DMS79 treated with DMSO at 0.1 percent for 48 hours (cell line): ENCODE results near the gene TACC3.

Experiments
- DNase-seq: peaks from one replicate; lab custom pipeline; 2025; lab: John Stamatoyannopoulos, UW

The TACC3 gene

GRCh38 chr4:1760521-1761071 is 39.3 kb downstream of the TACC3 start:
- no peak for DNase-seq

- no peak for DNase-seq
Measured at GRCh38 chr4:1761130-1761689, 39.9 kb downstream of the TACC3 start.

- no peak for DNase-seq
Measured at GRCh38 chr4:1762264-1763010, 41.1 kb downstream of the TACC3 start.

GRCh38 chr4:1763070-1763549 is 41.8 kb downstream of the TACC3 start:
- DNase-seq: no peak

GRCh38 chr4:1763550-1764080 is 42.3 kb downstream of the TACC3 start:
- DNase-seq: no peak

- DNase-seq: no peak
Measured at GRCh38 chr4:1764670-1765069, 43.3 kb downstream of the TACC3 start.

GRCh38 chr4:1765409-1766072 is 44.2 kb downstream of the TACC3 start:
- DNase-seq: no peak

GRCh38 chr4:1766106-1767060 is 45.1 kb downstream of the TACC3 start:
- DNase-seq: no peak

GRCh38 chr4:1767061-1767769 is 45.9 kb downstream of the TACC3 start:
- no peak for DNase-seq

GRCh38 chr4:1767770-1768366 is 46.5 kb downstream of the TACC3 start:
- DNase-seq: no peak

GRCh38 chr4:1768367-1769034 is 47.2 kb downstream of the TACC3 start:
- no peak for DNase-seq

GRCh38 chr4:1769692-1770091 is 48.4 kb downstream of the TACC3 start:
- DNase-seq: no peak

- DNase-seq: no peak
Measured at GRCh38 chr4:1770245-1770644, 48.9 kb downstream of the TACC3 start.

- no peak for DNase-seq
Measured at GRCh38 chr4:1770791-1771231, 49.5 kb downstream of the TACC3 start.

GRCh38 chr4:1771555-1772305 is 50.4 kb downstream of the TACC3 start:
- no peak for DNase-seq

- DNase-seq: no peak
Measured at GRCh38 chr4:1772853-1773538, 51.7 kb downstream of the TACC3 start.

- no peak for DNase-seq
Measured at GRCh38 chr4:1773754-1774153, 52.4 kb downstream of the TACC3 start.

- DNase-seq: no peak
Measured at GRCh38 chr4:1775731-1776500, 54.6 kb downstream of the TACC3 start.
